Activated CD8-positive, alpha-beta T cell treated with anti-CD3 and anti-CD28 coated beads for 36 hours (primary cell): ENCODE data around the gene CFAP92. TPM values are rescaled to one million over a fixed set of nuclear protein-coding genes. Genes with fewer than 3 reads are reported as not detected.

Source experiments
- ATAC-seq: fragments of 200-7000 bp; cut with Tn5 transposase; one replicate; pipeline ENCODE4 v1.10.0; 2021; ENCODE audit warnings: mild to moderate bottlenecking, moderate library complexity
- CTCF ChIA-PET: fragments of 350-600 bp; sonication (Branson Sonifier 250); formaldehyde crosslinking; loops from one replicate; lab custom pipeline; 2021; ENCODE audit warnings: antibody characterized with exemption; lab: Charles Lee
- POLR2A ChIA-PET: fragments of 350-600 bp; sonication (Branson Sonifier 250); formaldehyde crosslinking; loops from one replicate; lab custom pipeline; 2021; ENCODE audit warnings: antibody characterized with exemption; lab: Charles Lee
- DNase-seq: peaks from one replicate; pipeline ENCODE4 v3.0.0-alpha.2; 2020
- H3K27ac Mint-ChIP-seq: one replicate; pipeline ENCODE4 v1.8.0; 2021; ENCODE audit warnings: mild to moderate bottlenecking, mixed read lengths
- H3K27me3 Mint-ChIP-seq: one replicate; pipeline ENCODE4 v1.8.0; 2021; ENCODE audit warnings: mixed read lengths
- H3K36me3 Mint-ChIP-seq: one replicate; pipeline ENCODE4 v1.8.0; 2021; ENCODE audit warnings: low read depth, mixed read lengths
- H3K4me1 Mint-ChIP-seq: one replicate; pipeline ENCODE4 v1.8.0; 2021; ENCODE audit warnings: low read depth, mixed read lengths
- H3K4me3 Mint-ChIP-seq: one replicate; pipeline ENCODE4 v1.8.0; 2021; ENCODE audit warnings: mild to moderate bottlenecking, moderate library complexity, mixed read lengths
- H3K9me3 Mint-ChIP-seq: one replicate; pipeline ENCODE4 v1.8.0; 2021; ENCODE audit warnings: mixed read lengths
- CTCF ChIP-seq: fragments of 200-600 bp; IDR thresholded peaks from one replicate; pipeline ENCODE4 v1.8.0; 2022; ENCODE audit warnings: antibody characterized with exemption, mild to moderate bottlenecking
- intact Hi-C: fragments of 100-400 bp; cut with micrococcal nuclease; formaldehyde crosslinking; loops from one replicate; pipeline ENCODE4 v1.10.0; 2022
- total RNA-seq, 2 experiments: library from RNA; stranded (reverse); gene quantifications; one replicate each; pipeline ENCODE4 v1.2.3, GENCODE V29; 2021

Gene CFAP92
- total RNA-seq, 2 experiments from 2014 or later, result 0.38 to 0.83 TPM

GRCh38 chr3:128874481-128875180, 119.2 kb downstream of the CFAP92 start:
- Mint-ChIP-seq H3K36me3 (peaks cover 12% of the 10 kb centered on the region), H3K4me1 (peaks cover 26% of the 10 kb centered on the region), H3K27ac (no peak overlapping the region), H3K4me3 (no peak overlapping the region), H3K27me3 (no peaks in the 10 kb centered on the region), H3K9me3 (no peaks in the 10 kb centered on the region)
- ChIA-PET POLR2A (interaction anchor here (0.9 kb wide), 1 partner anchor 20 kb away, joined by 3 read pairs; no protein-coding TSS in a partner anchor), CTCF (interaction anchor here (0.6 to 4.4 kb wide), 18 partner anchors 7 to 202 kb away, joined by 3 to 23 read pairs (median 4); no protein-coding TSS in a partner anchor)
- ATAC-seq (no peak), DNase-seq (no peak)
- intact Hi-C loops, result no loop called here
- no peak for TF ChIP-seq CTCF

GRCh38 chr3:128873244-128874022, 120.4 kb downstream of the CFAP92 start:
- intact Hi-C loops, result no loop called here
- CTCF ChIA-PET, result interaction anchor here (0.6 to 1.0 kb wide), 2 partner anchors 96 to 216 kb away, joined by 3 read pairs; no protein-coding TSS in a partner anchor
- no peak overlapping the region for H3K27ac Mint-ChIP-seq

GRCh38 chr3:128872744-128873143, 121.1 kb downstream of the CFAP92 start:
- TF ChIP-seq CTCF, result no peak
- Mint-ChIP-seq H3K4me3 (no peak overlapping the region), H3K9me3 (no peaks in the 10 kb centered on the region), H3K27me3 (no peaks in the 10 kb centered on the region), H3K27ac (no peak overlapping the region), H3K36me3 (peaks cover 3% of the 10 kb centered on the region), H3K4me1 (peaks cover 17% of the 10 kb centered on the region)
- intact Hi-C loops, result no loop called here
- POLR2A ChIA-PET, result no interaction called here
- CTCF ChIA-PET, result interaction anchor here (1.0 kb wide), 1 partner anchor 97 kb away, joined by 3 read pairs; no protein-coding TSS in a partner anchor
- ATAC-seq, result no peak
- no peak for DNase-seq

More at GRCh38 chr3:128873244-128874022, 120.4 kb downstream of the CFAP92 start:
- Mint-ChIP-seq H3K4me3 (no peak overlapping the region), H3K9me3 (no peaks in the 10 kb centered on the region), H3K27me3 (no peaks in the 10 kb centered on the region), H3K4me1 (peaks cover 23% of the 10 kb centered on the region), H3K36me3 (peaks cover 7% of the 10 kb centered on the region)
- POLR2A ChIA-PET, result no interaction called here
- no peak for ATAC-seq
- DNase-seq, result no peak
- no peak for TF ChIP-seq CTCF

GRCh38 chr3:128872282-128872681, 121.6 kb downstream of the CFAP92 start:
- ATAC-seq (no peak), DNase-seq (no peak)
- TF ChIP-seq CTCF, result no peak
- H3K4me3 Mint-ChIP-seq, result no peak overlapping the region
- CTCF ChIA-PET, result interaction anchor here (1.0 kb wide), 1 partner anchor 98 kb away, joined by 3 read pairs; no protein-coding TSS in a partner anchor
- H3K9me3 Mint-ChIP-seq, result no peaks in the 10 kb centered on the region
- H3K4me1 Mint-ChIP-seq, result peaks cover 13% of the 10 kb centered on the region
- H3K27ac Mint-ChIP-seq, result no peak overlapping the region
- POLR2A ChIA-PET, result interaction anchor here (0.7 kb wide), 1 partner anchor 63 kb away, joined by 4 read pairs; no protein-coding TSS in a partner anchor
- no peaks in the 10 kb centered on the region for H3K27me3 Mint-ChIP-seq
- intact Hi-C loops, result no loop called here
- H3K36me3 Mint-ChIP-seq, result no peaks in the 10 kb centered on the region
